ENCODE measurements around the gene PPIP5K2. TPM values are rescaled to one million over a fixed set of nuclear protein-coding genes. Genes with fewer than 3 reads are reported as not detected.
"Not testable (repeated sequence)": the region's sequence is repeated elsewhere in the genome, so short reads cannot be mapped to it uniquely, and the experiment has no call there.

PPIP5K2 gene
- polyA plus RNA-seq, 1 donor from 2014 or later, result 25.9 TPM

- peaks cover 0 to 3% (median 0%) of the 10 kb centered on the region in 3 donors for H3K9me3 Mint-ChIP-seq
- H3K4me1 Mint-ChIP-seq, result peaks cover 13 to 18% (median 18%) of the 10 kb centered on the region in 3 donors
- no peaks in the 10 kb centered on the region for H3K27me3 Mint-ChIP-seq
- H3K36me3 Mint-ChIP-seq, result peaks cover 10% of the 10 kb centered on the region
- H3K4me3 Mint-ChIP-seq, result no peak overlapping the region
- peak overlapping the region in 1 of 3 donors; percentile 12 for H3K27ac Mint-ChIP-seq
Measured at GRCh38 chr5:103208460-103208859, 88.4 kb downstream of the PPIP5K2 start.

GRCh38 chr5:103209065-103209464 lies 89.0 kb downstream of the PPIP5K2 start:
- H3K36me3 Mint-ChIP-seq, result peaks cover 9% of the 10 kb centered on the region
- H3K27ac Mint-ChIP-seq, result no peak overlapping the region

GRCh38 chr5:103210952-103211351 lies 90.9 kb downstream of the PPIP5K2 start:
- Mint-ChIP-seq H3K4me3 (no peak overlapping the region), H3K36me3 (peaks cover 7% of the 10 kb centered on the region), H3K27ac (no peak overlapping the region), H3K9me3 (no peaks in the 10 kb centered on the region), H3K27me3 (no peaks in the 10 kb centered on the region), H3K4me1 (peaks cover 13 to 18% (median 18%) of the 10 kb centered on the region in 3 donors)

More at GRCh38 chr5:103209065-103209464, 89.0 kb downstream of the PPIP5K2 start:
- no peaks in the 10 kb centered on the region for H3K27me3 Mint-ChIP-seq
- H3K4me3 Mint-ChIP-seq, result no peak overlapping the region
- H3K4me1 Mint-ChIP-seq, result peaks cover 13 to 18% (median 18%) of the 10 kb centered on the region in 3 donors
- H3K9me3 Mint-ChIP-seq, result peaks cover 0 to 3% (median 0%) of the 10 kb centered on the region in 3 donors

DNA sequence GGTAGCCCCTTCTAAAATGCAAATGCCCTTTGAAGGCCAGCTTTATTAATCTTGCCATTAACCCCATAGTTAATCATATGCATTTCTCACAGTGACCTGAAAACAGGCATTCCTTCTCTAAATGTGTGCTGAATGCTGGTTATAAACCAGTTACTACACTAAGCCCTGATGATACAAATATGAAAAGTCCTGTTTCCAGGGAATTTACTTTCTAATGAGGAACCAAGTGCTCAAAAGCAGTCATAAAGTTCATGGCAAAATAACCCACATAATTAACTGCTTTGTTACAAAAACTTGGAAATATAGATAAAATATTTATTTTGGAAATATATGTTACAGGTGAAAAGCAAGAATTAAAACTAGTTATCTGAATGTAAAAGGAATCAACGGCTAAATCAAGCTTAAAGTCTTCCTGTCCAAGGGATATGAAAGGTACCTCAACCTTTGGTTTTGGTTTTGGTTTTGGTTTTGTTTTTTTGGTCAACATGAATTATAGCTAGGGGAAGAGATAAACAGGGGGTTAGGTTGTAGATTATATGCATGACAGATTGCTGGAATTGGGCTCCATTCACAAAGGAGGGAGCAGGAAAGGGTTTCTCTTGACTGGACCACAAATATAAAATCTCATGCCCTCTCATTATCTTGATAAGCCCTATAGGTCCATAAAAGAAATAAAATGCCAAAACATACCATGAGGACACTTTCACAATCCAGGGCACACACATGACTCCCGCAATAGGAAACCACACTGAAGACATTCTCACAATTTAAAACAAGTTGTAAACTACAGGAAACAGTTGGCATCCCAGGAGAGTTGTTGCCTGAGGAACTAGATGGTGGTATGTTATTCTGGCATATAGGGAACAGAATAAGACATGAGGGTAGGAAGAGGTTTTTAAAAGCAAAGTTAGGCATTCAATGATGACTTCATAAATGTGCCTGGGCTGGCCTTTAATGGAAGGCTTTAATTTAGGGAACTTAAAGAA lies 91.8 kb downstream of the PPIP5K2 start:
- H3K27me3 Mint-ChIP-seq, result no peaks in the 10 kb centered on the region
- H3K4me1 Mint-ChIP-seq, result peaks cover 11 to 19% (median 18%) of the 10 kb centered on the region in 3 donors
- H3K4me3 Mint-ChIP-seq, result peak overlapping the region in 2 of 4 donors; percentile 12 to 67
- H3K9me3 Mint-ChIP-seq, result peaks cover 0 to 1% (median 0%) of the 10 kb centered on the region in 3 donors
- H3K36me3 Mint-ChIP-seq, result peaks cover 7% of the 10 kb centered on the region
- H3K27ac Mint-ChIP-seq, result no peak overlapping the region

GRCh38 chr5:103216137-103216536 lies 96.0 kb downstream of the PPIP5K2 start:
- H3K27ac Mint-ChIP-seq, result no peak overlapping the region

DNA sequence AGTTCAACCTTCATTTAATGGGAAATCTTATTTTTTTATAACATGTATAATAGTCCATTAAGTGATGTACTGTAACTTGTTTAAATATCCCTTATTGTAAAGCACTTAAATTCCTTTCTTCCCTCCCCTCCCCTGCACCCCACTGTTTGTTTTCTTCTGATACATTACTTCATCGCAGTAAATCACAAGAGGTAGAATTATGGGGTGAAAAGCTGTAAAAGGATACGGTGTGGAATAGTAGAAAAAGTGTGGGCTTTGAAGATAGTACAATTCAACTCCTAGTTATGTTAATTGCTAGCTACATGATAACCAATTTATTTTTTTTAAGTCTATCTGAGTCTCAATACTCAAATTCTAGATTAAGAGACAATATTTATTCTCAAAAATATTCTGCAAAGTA lies 96.6 kb downstream of the PPIP5K2 start:
- Mint-ChIP-seq H3K27ac (no peak overlapping the region), H3K36me3 (peaks cover 3% of the 10 kb centered on the region), H3K4me3 (no peak overlapping the region), H3K27me3 (no peaks in the 10 kb centered on the region), H3K4me1 (peaks cover 6 to 7% (median 6%) of the 10 kb centered on the region in 3 donors), H3K9me3 (peaks cover 0 to 7% (median 1%) of the 10 kb centered on the region in 3 donors)

More at GRCh38 chr5:103216137-103216536, 96.0 kb downstream of the PPIP5K2 start:
- peaks cover 3% of the 10 kb centered on the region for H3K36me3 Mint-ChIP-seq
- peaks cover 0 to 7% (median 1%) of the 10 kb centered on the region in 3 donors for H3K9me3 Mint-ChIP-seq
- no peak overlapping the region for H3K4me3 Mint-ChIP-seq
- H3K4me1 Mint-ChIP-seq, result peaks cover 6 to 10% (median 10%) of the 10 kb centered on the region in 3 donors
- H3K27me3 Mint-ChIP-seq, result no peaks in the 10 kb centered on the region

DNA sequence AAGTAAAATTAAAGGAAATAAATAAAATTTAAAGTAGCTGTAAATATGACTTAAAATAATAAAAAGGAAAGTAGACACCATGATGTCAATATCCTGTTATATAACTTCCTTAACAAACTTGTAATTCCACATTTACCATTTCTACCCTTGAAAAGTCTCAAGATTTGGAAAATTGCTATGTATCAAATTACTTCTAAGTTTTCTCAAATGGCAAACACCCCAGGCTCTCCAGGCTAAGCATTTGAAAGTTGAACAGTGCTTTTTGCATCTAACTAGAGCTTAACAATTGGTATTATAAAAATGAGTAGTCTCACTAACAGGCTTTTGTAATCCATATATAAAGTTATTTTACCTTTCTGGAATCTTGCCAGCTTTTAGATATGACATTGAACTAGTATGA lies 97.0 kb downstream of the PPIP5K2 start:
- Mint-ChIP-seq H3K27me3 (no peaks in the 10 kb centered on the region), H3K9me3 (peaks cover 0 to 7% (median 1%) of the 10 kb centered on the region in 3 donors), H3K4me1 (peaks cover 3% of the 10 kb centered on the region in 3 donors), H3K4me3 (no peak overlapping the region), H3K27ac (no peak overlapping the region), H3K36me3 (peaks cover 3% of the 10 kb centered on the region)

GRCh38 chr5:103218164-103218563 lies 98.1 kb downstream of the PPIP5K2 start:
- H3K27ac Mint-ChIP-seq, result peak overlapping the region in 1 of 3 donors; percentile 27

GRCh38 chr5:103219074-103219473 lies 99.0 kb downstream of the PPIP5K2 start:
- not testable (repeated sequence) for H3K4me1 Mint-ChIP-seq, H3K27me3 Mint-ChIP-seq, H3K9me3 Mint-ChIP-seq, H3K27ac Mint-ChIP-seq, H3K36me3 Mint-ChIP-seq, H3K4me3 Mint-ChIP-seq

More at GRCh38 chr5:103218164-103218563, 98.1 kb downstream of the PPIP5K2 start:
- Mint-ChIP-seq H3K4me1 (peaks cover 0 to 1% (median 0%) of the 10 kb centered on the region in 3 donors), H3K36me3 (peaks cover under 1% of the 10 kb centered on the region), H3K4me3 (no peak overlapping the region), H3K9me3 (peaks cover 0 to 7% (median 1%) of the 10 kb centered on the region in 3 donors), H3K27me3 (no peaks in the 10 kb centered on the region)

- Mint-ChIP-seq H3K36me3 (no peaks in the 10 kb centered on the region), H3K4me3 (no peak overlapping the region), H3K27ac (no peak overlapping the region), H3K4me1 (no peaks in the 10 kb centered on the region), H3K9me3 (peaks cover 0 to 8% (median 1%) of the 10 kb centered on the region in 3 donors), H3K27me3 (peaks cover 5% of the 10 kb centered on the region)
Measured at GRCh38 chr5:103223031-103223955, 103.2 kb downstream of the PPIP5K2 start.

DNA sequence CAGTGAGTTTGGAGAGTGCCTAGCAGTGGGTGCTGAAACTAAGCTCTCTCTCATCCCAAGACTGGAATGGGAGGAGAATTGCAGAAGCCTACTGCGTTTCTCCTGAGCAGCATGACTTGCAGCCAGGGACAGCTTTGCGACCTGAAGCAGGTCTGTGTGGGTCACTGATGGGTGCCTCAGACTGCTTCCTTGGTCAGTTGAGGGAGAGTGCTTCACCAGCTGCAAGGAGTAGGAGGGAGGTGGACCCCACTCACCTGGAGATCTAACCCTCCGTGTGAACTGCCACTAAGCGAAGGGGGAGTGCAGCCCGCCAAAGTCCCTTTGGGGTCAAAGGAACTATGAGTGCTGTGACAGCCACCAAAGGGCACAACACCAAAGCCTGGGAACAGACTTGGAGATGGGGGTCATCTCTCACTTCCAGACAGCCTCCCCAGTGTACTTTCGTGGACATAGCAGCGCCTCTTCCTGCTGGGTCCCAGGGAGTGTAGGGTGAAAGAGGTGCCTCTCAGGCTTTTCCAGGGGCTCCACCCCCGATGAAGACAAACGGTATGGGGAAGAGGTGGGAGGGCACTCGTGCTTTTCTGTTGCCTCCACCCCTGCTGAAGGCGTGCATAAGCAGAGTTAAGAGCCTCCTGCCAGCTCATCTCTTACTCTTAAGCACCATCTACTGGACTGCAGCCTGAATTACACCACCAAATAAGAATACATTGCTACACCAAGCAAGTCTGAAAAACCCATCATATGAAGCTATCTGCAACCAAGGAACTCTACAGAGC lies 104.2 kb downstream of the PPIP5K2 start:
- H3K36me3 Mint-ChIP-seq, result no peaks in the 10 kb centered on the region
- H3K27me3 Mint-ChIP-seq, result peaks cover 11% of the 10 kb centered on the region
- H3K4me3 Mint-ChIP-seq, result no peak overlapping the region
- no peaks in the 10 kb centered on the region for H3K4me1 Mint-ChIP-seq
- peaks cover 0 to 8% (median 1%) of the 10 kb centered on the region in 3 donors for H3K9me3 Mint-ChIP-seq
- no peak overlapping the region for H3K27ac Mint-ChIP-seq

DNA sequence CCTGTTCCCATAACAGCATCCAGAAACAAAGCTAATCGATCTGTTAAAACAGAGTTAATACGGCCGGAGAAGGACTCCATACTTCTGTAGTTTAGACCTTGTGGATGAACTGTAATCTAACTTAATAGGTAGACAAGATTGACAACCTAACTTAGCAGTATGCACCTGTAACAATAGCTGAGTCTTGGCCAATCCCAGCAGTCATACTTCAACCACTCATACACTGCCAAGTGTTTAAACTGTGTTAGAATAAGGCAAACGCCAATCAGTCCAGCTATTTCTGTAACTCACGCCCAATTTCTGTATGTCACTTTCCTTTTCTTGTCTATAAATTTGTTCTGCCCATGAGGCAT lies 104.8 kb downstream of the PPIP5K2 start:
- Mint-ChIP-seq H3K27me3 (peaks cover 11% of the 10 kb centered on the region), H3K27ac (no peak overlapping the region), H3K9me3 (peaks cover 0 to 3% (median 0%) of the 10 kb centered on the region in 3 donors), H3K36me3 (no peaks in the 10 kb centered on the region), H3K4me3 (no peak overlapping the region), H3K4me1 (no peaks in the 10 kb centered on the region)

GRCh38 chr5:103228061-103228460 lies 108.0 kb downstream of the PPIP5K2 start:
- H3K27me3 Mint-ChIP-seq, result peaks cover 11% of the 10 kb centered on the region
- no peaks in the 10 kb centered on the region for H3K4me1 Mint-ChIP-seq
- peaks cover 0 to 3% (median 0%) of the 10 kb centered on the region in 3 donors for H3K9me3 Mint-ChIP-seq

GRCh38 chr5:103228588-103228987 lies 108.5 kb downstream of the PPIP5K2 start:
- Mint-ChIP-seq H3K9me3 (peaks cover 0 to 3% (median 0%) of the 10 kb centered on the region in 3 donors), H3K27ac (no peak overlapping the region), H3K4me3 (no peak overlapping the region), H3K4me1 (no peaks in the 10 kb centered on the region), H3K27me3 (peaks cover 11% of the 10 kb centered on the region), H3K36me3 (no peaks in the 10 kb centered on the region)

More at GRCh38 chr5:103228061-103228460, 108.0 kb downstream of the PPIP5K2 start:
- Mint-ChIP-seq H3K36me3 (no peaks in the 10 kb centered on the region), H3K4me3 (no peak overlapping the region), H3K27ac (no peak overlapping the region)
